PFSK-1 (cell line): Measurements from ENCODE around the gene LIMK1.
A peak's percentile ranks its signal among the peaks of the same experiment; 100 is the strongest.

Source experiments
- FOXP2 ChIP-seq: optimal IDR thresholded peaks from 2 replicates; pipeline ENCODE3; 2011; ENCODE audit warnings: borderline replicate concordance, control low read depth, inconsistent platforms; ENCODE audit not compliant: insufficient read depth; ENCODE audit errors: extremely low read length, extremely low read depth
- POLR2AphosphoS5 ChIP-seq: IDR thresholded peaks from 2 replicates; pipeline ENCODE4 v1.6.1; 2012; ENCODE audit warnings: low read depth, mild to moderate bottlenecking, control low read depth, low read length, moderate library complexity
- REST ChIP-seq, 2 experiments: IDR thresholded peaks; 2 replicates each; pipeline versions ENCODE4 v1.6.1 to v1.8.0; 2011 to 2012; ENCODE audit warnings: low read depth in 2 of 2, low read length in 2 of 2, control low read depth in 1 of 2, inconsistent platforms in 1 of 2, mild to moderate bottlenecking in 1 of 2, moderate library complexity in 1 of 2; ENCODE audit not compliant: insufficient read depth in 1 of 2
- SIN3A ChIP-seq: IDR thresholded peaks from 2 replicates; pipeline ENCODE4 v1.6.1; 2012; ENCODE audit warnings: mild to moderate bottlenecking, low read length, moderate library complexity, borderline replicate concordance; ENCODE audit not compliant: insufficient read depth
- TAF1 ChIP-seq: IDR thresholded peaks from 2 replicates; pipeline ENCODE4 v1.6.1; 2012; ENCODE audit warnings: low read length, control low read depth, borderline replicate concordance; ENCODE audit not compliant: insufficient read depth

Gene LIMK1

GRCh38 chr7:74094224-74095101 is 10.9 kb downstream of the LIMK1 start:
- 0 out of 4 replicates have a peak, but pooled peaks of 1 of the 2 experiments have one; percentile 5 for TF ChIP-seq REST (IDR thresholded peaks at IDR 0.05; ENCODE audit: insufficient read depth in 1 of 2, low read depth in 2 of 2, low read length in 2 of 2)
- TF ChIP-seq POLR2AphosphoS5 = no peak; the same call in 1 of the 2 replicates
- TF ChIP-seq TAF1 = 0 out of 2 replicates have a peak, but pooled peaks have one; percentile 5
- TF ChIP-seq SIN3A = peak; percentile 23; the same call in 1 of the 2 replicates

- TF ChIP-seq TAF1 (no peak), REST (IDR thresholded peaks at IDR 0.05; ENCODE audit: insufficient read depth in 1 of 2, low read depth in 2 of 2, low read length in 2 of 2) (no peak), FOXP2 (no peak), POLR2AphosphoS5 (no peak), SIN3A (no peak)
These were observed 11.5 kb downstream of the LIMK1 start for GRCh38 chr7:74095135-74095534.

GRCh38 chr7:74097937-74098614 is 14.5 kb downstream of the LIMK1 start:
- TF ChIP-seq POLR2AphosphoS5 (peak; percentile 3; the same call in 1 of the 2 replicates), SIN3A (no peak), FOXP2 (no peak), TAF1 (peak; percentile 42; the same call in 1 of the 2 replicates), REST (IDR thresholded peaks at IDR 0.05; ENCODE audit: insufficient read depth in 1 of 2, low read depth in 2 of 2, low read length in 2 of 2) (no peak)

GRCh38 chr7:74099031-74099430 is 15.4 kb downstream of the LIMK1 start:
- TF ChIP-seq FOXP2 = no peak
- no peak for TF ChIP-seq POLR2AphosphoS5
- TF ChIP-seq TAF1 = no peak
- TF ChIP-seq REST (IDR thresholded peaks at IDR 0.05; ENCODE audit: insufficient read depth in 1 of 2, low read depth in 2 of 2, low read length in 2 of 2) = no peak
- no peak for TF ChIP-seq SIN3A
